Type B pancreatic cell (in vitro differentiated cells): ENCODE measurements around the gene KLHDC7A. TPM values are rescaled to one million over a fixed set of nuclear protein-coding genes. Genes with fewer than 3 reads are reported as not detected.

Experiments used
- DNase-seq: peaks from one replicate; pipeline ENCODE4 v3.0.0; 2021; ENCODE audit warnings: mixed read lengths; ENCODE audit not compliant: unreplicated experiment; ENCODE audit errors: extremely low spot score
- H3K27ac Mint-ChIP-seq: 2 replicates; pipeline ENCODE4 v1.8.0; 2021; ENCODE audit warnings: mild to moderate bottlenecking, mixed read lengths
- H3K27me3 Mint-ChIP-seq: 2 replicates; pipeline ENCODE4 v1.8.0; 2021; ENCODE audit warnings: mixed read lengths
- H3K36me3 Mint-ChIP-seq: 2 replicates; pipeline ENCODE4 v1.8.0; 2021; ENCODE audit warnings: mixed read lengths
- H3K4me1 Mint-ChIP-seq: one replicate; pipeline ENCODE4 v1.8.0; 2021; ENCODE audit warnings: mixed read lengths; ENCODE audit not compliant: unreplicated experiment
- H3K4me3 Mint-ChIP-seq: 2 replicates; pipeline ENCODE4 v1.8.0; 2021; ENCODE audit warnings: mild to moderate bottlenecking, mixed read lengths
- H3K9me3 Mint-ChIP-seq: 2 replicates; pipeline ENCODE4 v1.8.0; 2021; ENCODE audit warnings: mixed read lengths
- total RNA-seq: library from RNA; stranded (reverse); gene quantifications from 2 replicates; pipeline ENCODE4 v1.2.1, GENCODE V29; 2021; ENCODE audit warnings: low replicate concordance
- TF ChIP-seq, protein P1 (sequence below): fragments of 200-600 bp; sonication (generic); conservative IDR thresholded peaks from 2 replicates; pipeline ENCODE4 v1.5.0; 2021; ENCODE audit warnings: antibody characterized with exemption, mild to moderate bottlenecking

Gene KLHDC7A
- total RNA-seq, 1 donor from 2014 or later: 0.94 TPM

GRCh38 chr1:18491168-18491567 lies 10.4 kb downstream of the KLHDC7A start:
- Mint-ChIP-seq H3K9me3 (peaks cover 8% of the 10 kb centered on the region), H3K27me3 (peaks cover 16% of the 10 kb centered on the region), H3K36me3 (no peaks in the 10 kb centered on the region), H3K4me1 (peaks cover 14% of the 10 kb centered on the region), H3K4me3 (no peak overlapping the region), H3K27ac (no peak overlapping the region)
- no peak for DNase-seq
- TF ChIP-seq, protein P1, sequence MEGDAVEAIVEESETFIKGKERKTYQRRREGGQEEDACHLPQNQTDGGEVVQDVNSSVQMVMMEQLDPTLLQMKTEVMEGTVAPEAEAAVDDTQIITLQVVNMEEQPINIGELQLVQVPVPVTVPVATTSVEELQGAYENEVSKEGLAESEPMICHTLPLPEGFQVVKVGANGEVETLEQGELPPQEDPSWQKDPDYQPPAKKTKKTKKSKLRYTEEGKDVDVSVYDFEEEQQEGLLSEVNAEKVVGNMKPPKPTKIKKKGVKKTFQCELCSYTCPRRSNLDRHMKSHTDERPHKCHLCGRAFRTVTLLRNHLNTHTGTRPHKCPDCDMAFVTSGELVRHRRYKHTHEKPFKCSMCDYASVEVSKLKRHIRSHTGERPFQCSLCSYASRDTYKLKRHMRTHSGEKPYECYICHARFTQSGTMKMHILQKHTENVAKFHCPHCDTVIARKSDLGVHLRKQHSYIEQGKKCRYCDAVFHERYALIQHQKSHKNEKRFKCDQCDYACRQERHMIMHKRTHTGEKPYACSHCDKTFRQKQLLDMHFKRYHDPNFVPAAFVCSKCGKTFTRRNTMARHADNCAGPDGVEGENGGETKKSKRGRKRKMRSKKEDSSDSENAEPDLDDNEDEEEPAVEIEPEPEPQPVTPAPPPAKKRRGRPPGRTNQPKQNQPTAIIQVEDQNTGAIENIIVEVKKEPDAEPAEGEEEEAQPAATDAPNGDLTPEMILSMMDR: no peak

GRCh38 chr1:18494304-18494703 lies 13.6 kb downstream of the KLHDC7A start:
- DNase-seq: no peak
- TF ChIP-seq, protein P1: no peak
- H3K36me3 Mint-ChIP-seq: no peaks in the 10 kb centered on the region
- peaks cover 1% of the 10 kb centered on the region for H3K4me1 Mint-ChIP-seq
- H3K9me3 Mint-ChIP-seq: peaks cover 8% of the 10 kb centered on the region
- peaks cover 16% of the 10 kb centered on the region for H3K27me3 Mint-ChIP-seq
- no peak overlapping the region for H3K4me3 Mint-ChIP-seq
- H3K27ac Mint-ChIP-seq: no peak overlapping the region

GRCh38 chr1:18495635-18496034 lies 14.9 kb downstream of the KLHDC7A start:
- no peak for DNase-seq
- Mint-ChIP-seq H3K27me3 (peaks cover 22% of the 10 kb centered on the region), H3K27ac (no peak overlapping the region), H3K36me3 (no peaks in the 10 kb centered on the region), H3K4me3 (no peak overlapping the region), H3K4me1 (no peaks in the 10 kb centered on the region), H3K9me3 (peaks cover 5% of the 10 kb centered on the region)
- TF ChIP-seq, protein P1: no peak

- Mint-ChIP-seq H3K4me3 (no peak overlapping the region), H3K36me3 (no peaks in the 10 kb centered on the region), H3K4me1 (no peaks in the 10 kb centered on the region), H3K9me3 (peaks cover 5% of the 10 kb centered on the region), H3K27ac (no peak overlapping the region), H3K27me3 (peaks cover 22% of the 10 kb centered on the region)
- TF ChIP-seq, protein P1: no peak
- no peak for DNase-seq
These were observed 15.3 kb downstream of the KLHDC7A start for GRCh38 chr1:18496056-18496455.

- Mint-ChIP-seq H3K4me3 (no peak overlapping the region), H3K4me1 (no peaks in the 10 kb centered on the region)
- TF ChIP-seq, protein P1: no peak
These were observed 15.9 kb downstream of the KLHDC7A start for GRCh38 chr1:18496497-18497235.

More at GRCh38 chr1:18496497-18497235, 15.9 kb downstream of the KLHDC7A start:
- no peak overlapping the region for H3K27ac Mint-ChIP-seq
- H3K27me3 Mint-ChIP-seq: peaks cover 19% of the 10 kb centered on the region
- no peak for DNase-seq
- H3K9me3 Mint-ChIP-seq: peaks cover 5% of the 10 kb centered on the region
- no peaks in the 10 kb centered on the region for H3K36me3 Mint-ChIP-seq
